Hindlimb muscle (tissue), 1 donor: ENCODE data around the gene CTNNA3. TPM values are rescaled to one million over a fixed set of nuclear protein-coding genes. Genes with fewer than 3 reads are reported as not detected.
"Not testable (repeated sequence)": the region's sequence is repeated elsewhere in the genome, so short reads cannot be mapped to it uniquely, and the experiment has no call there.

Experiments used
- DNase-seq: peaks from one replicate; pipeline ENCODE4 v3.0.0-alpha.2; 2013
- polyA plus RNA-seq: library from polyadenylated mRNA; unstranded; fragments of 120-200 nt; gene quantifications from one replicate; pipeline ENCODE4 v1.2.1, GENCODE V29; 2013; ENCODE audit not compliant: insufficient read length

The CTNNA3 gene
- polyA plus RNA-seq, 1 donor: 7.5 TPM

- DNase-seq: no peak
Measured at GRCh38 chr10:67492317-67493019, 203.5 kb downstream of the CTNNA3 start.

- no peak for DNase-seq
Measured at GRCh38 chr10:67487906-67488619, 207.9 kb downstream of the CTNNA3 start.

DNA sequence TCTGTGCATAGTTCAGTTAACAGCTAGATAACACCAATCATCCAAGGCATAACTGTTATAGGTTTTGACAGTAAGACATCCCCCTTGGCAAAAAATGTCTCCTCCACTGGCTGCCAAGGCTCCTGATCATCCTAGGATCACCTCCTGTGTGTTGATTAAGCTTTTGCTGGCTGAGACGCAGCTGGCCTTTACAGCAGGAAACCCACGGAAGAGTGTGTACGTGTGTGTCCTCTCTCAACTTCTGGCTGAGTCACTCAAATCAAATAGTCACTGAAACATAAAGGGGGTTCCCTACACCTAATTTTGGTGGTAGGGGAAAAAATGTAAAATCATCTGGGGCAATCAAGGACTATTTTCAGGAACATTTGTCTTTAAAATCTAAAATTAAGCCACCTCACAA is 208.8 kb downstream of the CTNNA3 start:
- no peak for DNase-seq

- no peak for DNase-seq
Measured at GRCh38 chr10:67477868-67478267, 218.1 kb downstream of the CTNNA3 start.

DNA sequence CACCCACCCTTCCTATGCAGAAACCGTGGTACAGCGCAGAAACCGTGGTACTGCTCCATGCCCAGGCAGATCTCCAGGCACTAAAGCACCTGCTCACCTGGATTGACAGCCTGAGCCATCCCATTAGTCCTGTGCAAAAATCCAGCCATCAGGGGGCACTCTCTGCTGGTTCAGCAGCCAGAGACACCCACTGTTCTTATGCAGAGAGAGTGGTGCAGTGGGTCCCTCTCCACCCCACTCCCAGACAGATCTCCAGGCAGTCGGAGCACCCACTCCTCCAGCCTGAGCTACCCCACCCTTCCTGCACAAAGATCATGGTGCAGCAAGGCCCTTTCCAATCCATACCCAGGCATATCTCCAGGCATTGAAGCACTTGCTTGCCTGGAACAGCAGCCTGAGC is 219.8 kb downstream of the CTNNA3 start:
- no peak for DNase-seq

DNA sequence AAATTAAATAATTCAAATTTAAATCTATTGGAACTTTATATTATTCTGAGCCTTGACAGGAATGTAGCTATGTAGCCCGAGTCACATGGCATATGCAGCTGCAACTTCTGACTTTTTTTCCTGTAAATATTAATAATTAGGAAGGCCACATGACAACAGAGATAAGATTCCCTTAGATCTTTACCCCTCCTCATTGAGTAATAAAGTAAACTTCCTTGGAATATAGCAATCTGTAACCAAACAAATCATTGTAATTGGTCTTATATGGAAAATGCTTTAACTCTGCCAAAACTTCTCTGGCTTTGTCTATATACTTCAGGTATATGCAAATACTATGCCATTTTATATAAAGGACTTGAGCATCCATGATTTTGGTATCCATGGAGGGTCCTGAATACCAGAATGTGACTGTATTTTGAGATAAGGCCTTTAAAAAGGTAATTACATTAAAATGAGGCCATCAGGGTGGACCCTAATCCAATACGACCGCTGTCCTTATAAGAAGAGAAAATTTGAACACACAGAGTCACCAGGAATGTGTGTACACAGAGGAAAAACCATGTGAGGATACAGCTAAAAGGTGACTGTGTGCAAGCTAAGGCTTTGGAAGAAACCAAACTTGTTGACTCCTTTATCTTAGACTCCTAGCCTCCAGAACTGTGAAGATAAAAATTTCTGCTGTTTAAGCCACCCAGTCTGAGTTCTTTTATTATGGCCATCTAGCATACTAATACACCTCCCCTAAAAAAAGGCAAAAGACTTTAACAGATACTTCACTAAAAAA is 222.0 kb downstream of the CTNNA3 start:
- DNase-seq: no peak

DNA sequence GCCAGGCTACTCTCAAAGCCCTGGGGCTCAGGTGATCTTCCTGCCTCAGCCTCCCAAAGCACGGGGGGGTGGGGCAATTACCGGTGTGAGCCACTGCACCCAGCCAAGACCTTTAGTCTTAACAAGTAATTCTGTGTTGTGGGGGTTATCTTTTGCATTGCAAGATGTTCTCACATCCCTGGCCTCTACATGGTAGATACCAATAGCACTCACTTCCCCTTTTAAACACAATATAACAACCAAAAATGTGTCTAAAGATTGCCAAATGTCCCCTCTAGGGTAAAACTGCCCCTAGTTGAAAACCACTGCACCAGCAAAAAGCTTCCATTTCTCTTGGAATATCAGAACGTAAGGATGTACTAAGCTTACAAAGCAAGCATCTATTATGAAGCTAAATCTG is 225.0 kb downstream of the CTNNA3 start:
- no peak for DNase-seq

GRCh38 chr10:67464278-67464677 is 231.7 kb downstream of the CTNNA3 start:
- no peak for DNase-seq

GRCh38 chr10:67452892-67453291 is 243.1 kb downstream of the CTNNA3 start:
- no peak for DNase-seq

GRCh38 chr10:67438605-67439304 is 257.2 kb downstream of the CTNNA3 start:
- no peak for DNase-seq

- DNase-seq: no peak
Measured at GRCh38 chr10:67433276-67433675, 262.7 kb downstream of the CTNNA3 start.

- no peak for DNase-seq
Measured at GRCh38 chr10:67402620-67403019, 293.4 kb downstream of the CTNNA3 start.

- DNase-seq: no peak
Measured at GRCh38 chr10:67401711-67402110, 294.3 kb downstream of the CTNNA3 start.

- DNase-seq: not testable (repeated sequence)
Measured at GRCh38 chr10:67386841-67387533, 309.0 kb downstream of the CTNNA3 start.

DNA sequence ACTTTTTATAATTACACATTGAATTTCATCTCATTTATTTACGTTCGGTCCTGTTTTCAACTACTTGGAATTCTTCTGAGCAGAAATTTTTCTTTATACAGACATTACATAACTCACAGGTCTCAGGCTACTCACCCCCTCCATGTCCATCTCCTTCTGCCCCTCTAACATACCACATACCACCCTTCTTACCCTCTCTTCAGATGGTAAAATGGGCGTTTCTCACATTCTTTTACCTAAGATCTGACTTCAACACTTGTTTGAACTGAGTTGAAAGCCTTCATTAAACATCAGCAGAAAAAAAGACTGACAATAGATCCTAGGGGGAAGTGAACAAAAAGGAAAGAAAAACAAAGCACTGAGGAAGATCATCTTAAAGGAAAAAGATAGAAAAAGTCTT is 309.7 kb downstream of the CTNNA3 start:
- DNase-seq: no peak

DNA sequence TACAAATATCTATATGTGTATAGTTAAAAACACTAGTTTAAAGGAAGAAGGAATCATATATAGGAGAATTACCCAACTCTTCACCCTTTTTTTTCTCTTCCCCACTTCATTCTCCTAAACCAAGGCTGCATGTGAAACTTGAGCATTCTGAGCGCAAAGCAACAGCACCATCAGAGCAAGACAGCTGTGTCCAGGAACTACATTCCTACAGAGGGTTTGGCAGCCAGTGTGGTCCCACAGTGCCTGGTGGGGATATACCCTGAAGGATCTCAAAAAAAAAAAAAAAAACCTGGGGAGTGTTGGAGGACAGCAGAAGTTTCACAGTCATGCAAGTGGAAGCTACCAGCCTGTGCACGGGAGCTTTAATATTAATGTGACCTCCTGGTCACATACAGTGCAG is 310.4 kb downstream of the CTNNA3 start:
- DNase-seq: no peak

DNA sequence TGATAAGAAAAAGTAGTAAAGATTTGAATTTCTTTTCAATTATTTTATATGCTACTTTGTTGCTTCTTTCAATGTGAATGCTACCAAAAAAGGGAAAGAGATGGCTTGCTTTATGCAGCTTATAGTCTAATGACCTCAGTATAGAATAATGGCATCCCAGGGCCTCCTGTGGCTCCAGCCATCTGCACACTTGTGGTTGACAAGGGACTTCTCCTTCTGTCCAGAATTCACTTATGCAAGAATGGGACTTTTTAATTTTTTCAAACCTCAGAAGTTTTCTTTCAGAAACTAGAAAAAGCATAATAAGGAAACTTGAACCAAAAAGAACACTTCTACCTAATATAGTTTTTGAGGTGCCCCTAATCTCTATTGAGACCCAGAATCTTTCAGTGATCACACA is 310.9 kb downstream of the CTNNA3 start:
- no peak for DNase-seq

- DNase-seq: no peak
Measured at GRCh38 chr10:67331121-67331910, 364.7 kb downstream of the CTNNA3 start.

DNA sequence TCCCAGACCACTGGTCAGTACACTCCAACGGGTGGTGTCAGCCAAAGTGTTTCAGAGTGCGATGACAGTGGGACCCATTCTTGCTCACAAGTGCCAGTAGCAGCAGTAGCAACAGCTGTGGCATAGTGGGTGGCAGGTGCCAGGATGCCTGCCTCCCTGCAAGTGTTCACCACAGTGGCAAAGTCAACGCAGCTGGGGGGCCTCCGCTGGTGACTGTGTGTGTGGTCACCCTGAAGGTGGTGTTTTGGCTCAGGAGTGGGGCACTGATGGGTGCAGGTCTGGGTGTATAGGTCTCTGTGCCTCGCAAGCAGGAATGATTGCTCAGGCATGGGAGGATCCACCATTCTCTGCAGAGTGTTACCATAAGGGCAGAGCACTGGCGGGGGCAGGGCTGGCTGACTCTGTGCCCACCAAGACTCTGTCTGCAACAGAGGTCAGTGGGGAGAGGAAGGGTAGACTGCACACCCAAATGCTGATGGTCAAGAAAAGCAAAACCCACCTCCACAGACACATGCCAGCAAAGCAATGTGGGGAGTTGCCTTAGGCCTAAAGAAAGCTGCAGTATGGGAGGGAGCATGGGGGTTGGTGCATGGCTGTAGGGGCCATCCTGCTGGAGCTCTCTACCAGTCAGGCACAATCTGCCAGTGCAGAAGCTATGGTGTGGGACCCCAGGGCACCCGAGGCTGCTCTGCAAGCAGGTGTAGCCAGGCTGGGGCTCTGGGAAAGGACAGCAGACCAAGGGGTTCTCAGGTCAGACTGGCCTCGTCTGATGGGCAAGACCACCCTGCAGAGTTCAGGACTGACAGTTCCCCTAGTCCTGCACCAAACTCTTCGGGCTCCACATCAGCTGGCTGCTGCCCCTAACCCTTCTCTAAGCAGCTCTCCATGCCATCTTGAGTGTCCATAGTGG is 368.1 kb downstream of the CTNNA3 start:
- DNase-seq: no peak

GRCh38 chr10:67319976-67320375 is 376.0 kb downstream of the CTNNA3 start:
- DNase-seq: peak; percentile 16
